Sigmoid colon (tissue), 4 donors: ENCODE data around the gene OR52I1.

Experiments used
- CTCF ChIP-seq, 4 experiments: fragments of 450-650 bp in 3 of 4; fragments of 200-600 bp in 1 of 4; IDR thresholded peaks; one replicate each; pipeline ENCODE4 v1.5.1; 2016 to 2019; ENCODE audit warnings: antibody characterized with exemption in 4 of 4, mild to moderate bottlenecking in 3 of 4, moderate library complexity in 2 of 4
- POLR2A ChIP-seq, 2 donors: fragments of 450-650 bp; IDR thresholded peaks; one replicate each; pipeline ENCODE4 v1.6.1; 2016; ENCODE audit warnings: antibody characterized with exemption in 2 of 2, mild to moderate bottlenecking in 2 of 2, moderate library complexity in 2 of 2
- POLR2AphosphoS5 ChIP-seq, 4 donors: sonication (generic); formaldehyde crosslinking; IDR thresholded peaks; one replicate each; pipeline ENCODE4 v1.6.1; 2017; ENCODE audit warnings: antibody characterized with exemption in 4 of 4

- TF ChIP-seq CTCF (IDR thresholded peaks at IDR 0.05) (no peak), POLR2A (IDR thresholded peaks at IDR 0.05) (no peak), POLR2AphosphoS5 (IDR thresholded peaks at IDR 0.05) (no peak)
Measured at GRCh38 chr11:4644233-4644632, 50.4 kb downstream of the OR52I1 start.
